HG03469 (cell line): ENCODE data around the gene JAK1.

Experiments
- ATAC-seq: cut with Tn5 transposase; IDR thresholded peaks from one replicate; pipeline ENCODE4 v1.9.1; 2021; ENCODE audit warnings: mild to moderate bottlenecking, moderate library complexity, moderate number of reproducible peaks; ENCODE audit not compliant: unreplicated experiment

The JAK1 gene

GRCh38 chr1:64801851-64802523, 164.4 kb downstream of the JAK1 start:
- no peak for ATAC-seq

- no peak for ATAC-seq
Observed at GRCh38 chr1:64798872-64799271, 167.5 kb downstream of the JAK1 start.

- ATAC-seq: no peak
Observed at GRCh38 chr1:64790832-64791487, 175.4 kb downstream of the JAK1 start.
